ENCODE data around the gene HOXC5.

HOXC5 gene

GRCh38 chr12:54047964-54048303 lies 15.1 kb downstream of the HOXC5 start:
- no peak for DNase-seq (ENCODE audit: low read depth)
- in situ Hi-C loops (cut with HindIII; ENCODE audit: low sequenced_read_pairs) = no loop called here
- TF ChIP-seq, protein P1, sequence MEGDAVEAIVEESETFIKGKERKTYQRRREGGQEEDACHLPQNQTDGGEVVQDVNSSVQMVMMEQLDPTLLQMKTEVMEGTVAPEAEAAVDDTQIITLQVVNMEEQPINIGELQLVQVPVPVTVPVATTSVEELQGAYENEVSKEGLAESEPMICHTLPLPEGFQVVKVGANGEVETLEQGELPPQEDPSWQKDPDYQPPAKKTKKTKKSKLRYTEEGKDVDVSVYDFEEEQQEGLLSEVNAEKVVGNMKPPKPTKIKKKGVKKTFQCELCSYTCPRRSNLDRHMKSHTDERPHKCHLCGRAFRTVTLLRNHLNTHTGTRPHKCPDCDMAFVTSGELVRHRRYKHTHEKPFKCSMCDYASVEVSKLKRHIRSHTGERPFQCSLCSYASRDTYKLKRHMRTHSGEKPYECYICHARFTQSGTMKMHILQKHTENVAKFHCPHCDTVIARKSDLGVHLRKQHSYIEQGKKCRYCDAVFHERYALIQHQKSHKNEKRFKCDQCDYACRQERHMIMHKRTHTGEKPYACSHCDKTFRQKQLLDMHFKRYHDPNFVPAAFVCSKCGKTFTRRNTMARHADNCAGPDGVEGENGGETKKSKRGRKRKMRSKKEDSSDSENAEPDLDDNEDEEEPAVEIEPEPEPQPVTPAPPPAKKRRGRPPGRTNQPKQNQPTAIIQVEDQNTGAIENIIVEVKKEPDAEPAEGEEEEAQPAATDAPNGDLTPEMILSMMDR (IDR thresholded peaks at IDR 0.05; ENCODE audit: low read depth, low read length, missing control alignments) = no peak
- no peak overlapping the region for H3K4me3 ChIP-seq (ENCODE audit: low read depth, low read length)

DNA sequence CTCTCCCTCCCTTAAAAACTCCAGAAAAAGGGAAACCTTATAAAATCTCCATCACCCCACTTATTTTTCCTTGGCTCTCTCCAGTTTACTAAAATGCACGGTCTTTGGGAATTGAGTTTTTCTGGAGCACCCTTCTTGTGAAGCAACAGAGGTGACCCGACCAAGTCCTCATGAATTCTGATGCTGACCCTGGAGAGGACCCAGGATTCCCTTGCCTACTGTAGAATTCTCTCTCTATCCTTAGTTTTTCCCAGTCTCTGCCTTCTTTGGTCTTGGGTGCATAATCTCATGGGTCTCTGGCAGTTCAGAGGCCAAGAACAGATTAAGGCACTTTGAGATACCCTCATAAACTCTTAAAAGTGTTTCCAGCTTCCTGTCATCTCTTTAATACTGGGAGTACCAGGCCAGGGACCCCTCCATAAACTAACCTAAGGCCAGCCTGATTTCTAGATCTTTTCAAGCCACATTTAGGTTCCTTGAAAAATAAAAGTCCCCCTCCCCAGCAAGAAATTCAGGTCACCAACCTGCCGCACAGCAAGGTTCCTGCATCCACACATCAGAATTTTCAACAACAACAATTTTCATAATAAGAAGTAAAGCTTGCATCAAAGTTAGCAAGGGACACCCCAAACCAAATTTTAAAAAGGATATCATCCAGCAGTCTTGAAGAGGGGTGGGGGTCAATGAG lies 15.7 kb downstream of the HOXC5 start:
- H3K4me3 ChIP-seq (ENCODE audit: low read depth, low read length) = no peak overlapping the region
- TF ChIP-seq, protein P1 (IDR thresholded peaks at IDR 0.05; ENCODE audit: low read depth, low read length, missing control alignments) = no peak
- no peak for DNase-seq (ENCODE audit: low read depth)
- in situ Hi-C loops (cut with HindIII; ENCODE audit: low sequenced_read_pairs) = no loop called here

DNA sequence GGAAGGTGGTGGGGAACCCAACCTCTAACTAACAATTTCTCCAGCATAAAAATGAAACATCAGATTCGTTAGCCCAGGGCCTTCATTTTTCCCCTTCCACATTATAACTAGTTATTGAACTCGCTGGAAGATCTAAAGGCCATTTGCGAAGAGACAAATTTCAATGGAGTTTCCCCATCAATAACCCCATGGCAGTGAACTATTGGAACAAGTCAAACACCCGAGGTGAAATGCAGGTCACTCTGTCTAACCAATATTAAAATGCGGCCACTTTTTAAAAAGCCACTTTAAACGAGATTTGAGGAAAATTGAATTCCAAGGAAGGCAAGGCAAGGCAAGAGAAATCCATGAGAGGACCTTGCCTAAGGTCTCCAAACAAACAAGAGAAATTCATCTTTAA lies 16.3 kb downstream of the HOXC5 start:
- TF ChIP-seq, protein P1 (IDR thresholded peaks at IDR 0.05; ENCODE audit: low read depth, low read length, missing control alignments) = no peak
- in situ Hi-C loops (cut with HindIII; ENCODE audit: low sequenced_read_pairs) = no loop called here
- no peak for DNase-seq (ENCODE audit: low read depth)
- no peak overlapping the region for H3K4me3 ChIP-seq (ENCODE audit: low read depth, low read length)

- TF ChIP-seq, protein P1 (IDR thresholded peaks at IDR 0.05; ENCODE audit: low read depth, low read length, missing control alignments) = no peak
- in situ Hi-C loops (cut with HindIII; ENCODE audit: low sequenced_read_pairs) = no loop called here
Observed at GRCh38 chr12:54050482-54050810, 17.6 kb downstream of the HOXC5 start.

DNA sequence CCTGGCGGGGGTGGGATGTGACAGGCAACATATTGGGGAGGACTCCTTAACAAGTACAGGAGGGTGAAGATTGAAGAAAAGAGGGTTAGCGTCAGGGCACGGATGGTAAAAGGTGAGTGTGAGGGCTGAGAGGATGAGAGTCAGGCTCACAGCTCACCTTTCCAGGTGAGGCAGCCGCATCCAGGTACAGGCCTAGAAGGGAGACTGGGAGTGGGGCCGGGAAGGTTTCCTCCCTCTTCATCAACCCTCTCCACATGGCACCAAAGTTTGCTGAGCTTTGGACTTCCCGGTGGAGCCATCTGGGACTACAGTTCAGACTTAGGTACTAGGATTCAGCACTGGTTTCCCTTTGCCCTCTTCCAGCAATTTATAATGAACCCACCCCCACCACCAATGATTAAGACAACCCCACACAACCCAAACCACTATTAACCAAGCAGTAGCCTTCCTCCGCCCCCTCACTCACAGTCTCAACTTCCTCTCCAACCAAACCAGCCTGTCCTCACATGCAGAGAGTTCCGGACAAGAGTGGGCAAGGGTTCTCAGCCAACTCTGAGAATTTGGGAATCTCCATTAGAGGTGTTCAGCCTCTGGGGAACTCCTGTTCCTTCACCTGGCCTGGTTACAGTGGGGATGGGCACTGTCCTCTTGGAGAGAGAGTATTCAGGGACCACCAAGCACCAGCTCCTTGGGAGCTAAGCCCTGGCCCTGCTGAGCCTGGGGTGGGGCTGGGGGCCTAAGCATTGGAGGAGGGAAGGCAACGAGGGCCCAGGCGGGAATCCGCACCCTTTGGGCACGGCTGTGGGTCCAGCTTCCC lies 18.4 kb downstream of the HOXC5 start:
- H3K4me3 ChIP-seq (ENCODE audit: low read depth, low read length) = no peak overlapping the region
- TF ChIP-seq, protein P1 (IDR thresholded peaks at IDR 0.05; ENCODE audit: low read depth, low read length, missing control alignments) = no peak
- in situ Hi-C loops (cut with HindIII; ENCODE audit: low sequenced_read_pairs) = no loop called here
- no peak for DNase-seq (ENCODE audit: low read depth)

More at GRCh38 chr12:54050482-54050810, 17.6 kb downstream of the HOXC5 start:
- DNase-seq (ENCODE audit: low read depth) = no peak
- H3K4me3 ChIP-seq (ENCODE audit: low read depth, low read length) = no peak overlapping the region

DNA sequence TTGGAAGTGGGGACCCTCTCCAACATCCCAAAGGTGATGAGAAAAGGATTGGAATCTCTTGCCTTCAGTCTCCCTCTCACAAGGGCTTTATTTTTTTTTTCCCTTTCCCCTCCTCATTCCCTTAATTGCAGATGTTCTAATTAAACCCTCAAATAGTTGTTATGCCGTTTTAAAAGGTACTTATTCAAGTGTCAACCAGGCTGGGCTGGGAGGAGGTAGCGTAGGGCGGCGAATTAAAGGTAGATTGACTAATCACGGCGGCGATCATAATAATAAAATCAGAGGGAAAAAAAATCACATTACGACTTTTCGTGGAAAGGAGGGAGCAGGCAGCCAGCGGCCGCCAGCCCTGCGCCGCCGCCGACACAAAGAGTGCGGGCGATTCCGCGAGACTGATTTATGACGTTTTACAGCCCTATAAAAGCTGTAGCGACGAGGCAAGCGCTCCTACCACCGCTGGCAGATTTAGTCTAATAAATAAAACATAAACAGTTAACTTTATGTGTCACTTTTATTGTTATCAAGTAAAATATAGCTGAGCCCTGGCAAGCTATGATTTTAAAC lies 19.1 kb downstream of the HOXC5 start:
- in situ Hi-C loops (cut with HindIII; ENCODE audit: low sequenced_read_pairs) = no loop called here
- DNase-seq (ENCODE audit: low read depth) = no peak
- no peak overlapping the region for H3K4me3 ChIP-seq (ENCODE audit: low read depth, low read length)
- TF ChIP-seq, protein P1 (IDR thresholded peaks at IDR 0.05; ENCODE audit: low read depth, low read length, missing control alignments) = no peak
